BLaER1 treated with 17β-estradiol and CSF1 and Interleukin-3, amounts not matched to agents 10 nM and 100 nM (cell line): Measurements from ENCODE around the gene SORT1.

Source experiments
- H3K27ac ChIP-seq, 11 experiments: shearing (Covaris generic); formaldehyde crosslinking; 2 replicates each; pipeline ENCODE4 v1.8.1; 2022
- H3K27me3 ChIP-seq, 11 experiments: shearing (Covaris generic); formaldehyde crosslinking; 2 replicates each; pipeline ENCODE4 v1.8.1; 2022
- H3K36me3 ChIP-seq, 11 experiments: shearing (Covaris generic); formaldehyde crosslinking; 2 replicates each; pipeline ENCODE4 v1.8.1; 2022
- H3K4me1 ChIP-seq, 10 experiments: shearing (Covaris generic); formaldehyde crosslinking; 2 replicates each; pipeline ENCODE4 v1.8.1; 2022
- H3K4me2 ChIP-seq, 11 experiments: shearing (Covaris generic); formaldehyde crosslinking; 2 replicates each; pipeline ENCODE4 v1.8.1; 2022
- H3K4me3 ChIP-seq, 10 experiments: shearing (Covaris generic); formaldehyde crosslinking; 2 replicates each; pipeline ENCODE4 v1.8.1; 2022
- H3K9ac ChIP-seq, 11 experiments: shearing (Covaris generic); formaldehyde crosslinking; 2 replicates each; pipeline ENCODE4 v1.8.1; 2022
- H3K9me3 ChIP-seq, 11 experiments: shearing (Covaris generic); formaldehyde crosslinking; replicated peaks in 1 of 11; 2 replicates each; pipeline ENCODE4 v1.8.1; 2022
- H4K20me1 ChIP-seq, 11 experiments: shearing (Covaris generic); formaldehyde crosslinking; 2 replicates each; pipeline ENCODE4 v1.8.1; 2022
- Cebpa-rat ChIP-seq, 11 experiments: shearing (Covaris generic); IDR thresholded peaks; 2 replicates each; pipeline ENCODE4 v1.8.1; 2022

SORT1 gene

DNA sequence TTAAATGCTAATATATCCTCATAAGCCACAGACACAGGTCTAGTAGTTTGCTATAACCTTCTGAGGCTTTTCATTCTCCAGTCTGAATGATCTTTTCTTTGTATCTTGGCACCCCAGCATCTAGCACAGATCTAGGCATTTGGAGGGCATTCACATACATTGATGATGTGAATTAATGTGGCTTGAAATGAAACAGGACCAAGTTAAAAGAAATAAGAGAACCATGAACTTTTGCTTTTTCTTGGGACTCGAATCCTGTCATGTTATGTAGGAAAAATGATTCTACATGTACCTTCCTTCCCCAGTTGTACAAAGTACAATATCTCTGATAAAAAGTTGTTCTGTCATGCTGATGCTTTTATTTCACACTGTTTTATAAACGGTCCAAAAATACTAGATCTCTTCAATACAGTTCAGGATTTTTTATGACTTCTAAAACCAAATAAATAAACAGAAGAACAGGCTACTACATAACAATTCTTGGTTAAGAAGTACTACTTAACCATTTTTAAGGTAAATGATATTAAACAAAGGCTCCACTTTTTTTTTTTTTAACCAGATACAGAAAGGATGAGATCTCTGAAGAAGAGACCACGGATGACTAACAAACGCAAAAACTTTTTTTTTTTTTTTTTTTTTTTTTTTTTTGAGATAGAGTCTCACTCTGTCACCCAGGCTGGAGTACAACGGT is 3.0 kb downstream of the SORT1 start:
- Histone ChIP-seq H4K20me1 (peaks cover 0 to 7% (median 0%) of the 10 kb centered on the region in 11 experiments; a peak in 1 of 22 replicates), H3K4me1 (peaks cover 59 to 90% (median 82%) of the 10 kb centered on the region in 10 experiments), H3K9ac (peak overlapping the region in 3 of 11 experiments; percentile 7 to 36 (median 34); a peak in 4 of 22 replicates), H3K27me3 (peaks cover 0 to 36% (median 31%) of the 10 kb centered on the region in 11 experiments; a peak in 20 of 22 replicates), H3K36me3 (0 out of 22 replicates have a peak, but pooled peaks cover 0 to under 1% (median 0%) of the 10 kb centered on the region in 11 experiments), H3K4me2 (peak overlapping the region in 9 of 11 experiments; percentile 87 to 99 (median 97); a peak in 17 of 22 replicates), H3K27ac (peak overlapping the region in 6 of 11 experiments; percentile 64 to 85 (median 75); a peak in 6 of 22 replicates), H3K9me3 (no peaks in the 10 kb centered on the region), H3K4me3 (peak overlapping the region in 2 of 10 experiments; percentile 90 to 93; a peak in 1 of 20 replicates)
- no peak for TF ChIP-seq Cebpa-rat (IDR thresholded peaks at IDR 0.05)

DNA sequence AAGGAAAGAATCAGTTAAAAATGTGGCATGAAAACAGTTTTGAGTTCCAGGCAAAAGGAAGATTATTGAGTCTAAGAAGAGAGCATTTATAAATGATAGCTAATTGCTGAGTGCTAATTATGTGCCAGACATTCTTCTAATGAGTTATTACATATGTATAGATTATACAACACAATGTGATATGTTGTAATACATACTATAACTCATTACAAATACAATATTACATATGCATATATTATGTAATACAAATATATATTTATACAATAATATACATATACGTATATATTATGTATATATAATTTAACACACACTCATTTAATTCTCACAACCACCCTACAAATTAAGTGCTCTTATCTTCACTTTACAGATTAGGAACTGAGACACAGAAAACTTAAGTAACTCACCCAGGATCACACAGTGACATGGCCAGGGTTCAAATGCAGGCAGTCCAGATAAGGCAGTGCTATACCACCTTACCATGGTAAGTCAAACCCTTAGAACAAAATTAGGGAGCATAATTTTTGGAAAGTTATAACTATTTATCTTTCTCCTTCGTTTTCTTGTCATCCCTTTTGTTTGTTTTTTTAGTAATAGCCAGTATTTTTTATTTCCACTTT is 4.0 kb downstream of the SORT1 start:
- Histone ChIP-seq H3K9ac (peak overlapping the region in 4 of 11 experiments; percentile 6 to 58 (median 54); a peak in 5 of 22 replicates), H4K20me1 (peaks cover 0 to 8% (median 0%) of the 10 kb centered on the region in 11 experiments; a peak in 1 of 22 replicates), H3K27ac (peak overlapping the region in 9 of 11 experiments; percentile 36 to 76 (median 61); a peak in 13 of 22 replicates), H3K9me3 (no peaks in the 10 kb centered on the region), H3K4me1 (peaks cover 59 to 95% (median 91%) of the 10 kb centered on the region in 10 experiments), H3K4me3 (peak overlapping the region in 3 of 10 experiments; percentile 27 to 38 (median 36); a peak in 3 of 20 replicates), H3K4me2 (peak overlapping the region in 10 of 11 experiments; percentile 63 to 98 (median 90); a peak in 19 of 22 replicates), H3K27me3 (peaks cover 0 to 36% (median 31%) of the 10 kb centered on the region in 11 experiments; a peak in 20 of 22 replicates), H3K36me3 (no peaks in the 10 kb centered on the region)
- no peak for TF ChIP-seq Cebpa-rat (IDR thresholded peaks at IDR 0.05)

DNA sequence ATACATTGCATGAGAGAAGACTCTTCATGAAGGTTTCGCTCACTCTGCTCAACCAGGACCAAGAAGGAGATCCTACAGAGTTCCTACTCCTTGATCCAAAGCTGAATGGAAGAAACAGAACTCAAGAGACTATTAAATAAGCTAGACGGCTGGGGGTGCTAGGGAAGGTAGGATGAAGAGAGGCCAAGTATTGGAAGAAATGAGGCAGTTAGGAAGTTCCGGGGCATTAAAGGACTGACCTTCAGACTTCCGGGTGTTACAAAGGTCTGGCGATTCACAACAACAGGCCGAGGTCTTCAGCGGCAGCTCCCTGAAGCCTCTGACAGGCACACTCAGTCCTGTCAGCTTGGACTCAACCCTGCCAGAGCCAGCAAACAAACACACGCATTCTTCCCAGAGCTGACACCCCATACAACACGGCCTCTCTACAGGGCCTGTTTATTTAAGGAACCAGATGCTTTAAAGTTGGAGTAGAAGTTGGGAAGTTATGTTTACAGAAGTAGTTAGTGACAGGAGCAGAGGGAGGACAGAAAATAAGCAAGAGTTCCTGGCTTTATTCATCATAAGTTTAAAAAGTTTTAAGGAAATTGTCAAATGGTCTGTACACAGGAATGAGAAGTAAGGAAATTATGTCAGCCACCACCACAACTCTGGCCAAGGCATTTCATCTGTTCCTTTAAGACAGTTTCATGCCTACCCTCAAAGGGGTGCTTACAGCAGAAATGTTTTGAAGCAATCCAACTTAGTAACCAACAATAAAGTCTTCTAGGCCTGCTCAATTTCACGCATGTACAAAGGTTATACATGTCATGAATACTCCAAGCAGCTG is 4.7 kb downstream of the SORT1 start:
- Histone ChIP-seq H3K4me1 (peaks cover 54 to 92% (median 88%) of the 10 kb centered on the region in 10 experiments), H3K27me3 (peaks cover 0 to 30% (median 26%) of the 10 kb centered on the region in 11 experiments; a peak in 20 of 22 replicates), H3K27ac (peak overlapping the region; percentile 36 to 76 (median 61); a peak in 17 of 22 replicates), H3K36me3 (peaks cover 0 to 4% (median 0%) of the 10 kb centered on the region in 11 experiments; a peak in 1 of 22 replicates), H3K4me3 (peak overlapping the region in 4 of 10 experiments; percentile 27 to 38 (median 32); a peak in 4 of 20 replicates), H4K20me1 (peaks cover 0 to 8% (median 0%) of the 10 kb centered on the region in 11 experiments; a peak in 1 of 22 replicates), H3K9ac (peak overlapping the region in 5 of 11 experiments; percentile 5 to 58 (median 52); a peak in 8 of 22 replicates), H3K4me2 (peak overlapping the region; percentile 63 to 98 (median 86)), H3K9me3 (no peaks in the 10 kb centered on the region)
- no peak for TF ChIP-seq Cebpa-rat (IDR thresholded peaks at IDR 0.05)

DNA sequence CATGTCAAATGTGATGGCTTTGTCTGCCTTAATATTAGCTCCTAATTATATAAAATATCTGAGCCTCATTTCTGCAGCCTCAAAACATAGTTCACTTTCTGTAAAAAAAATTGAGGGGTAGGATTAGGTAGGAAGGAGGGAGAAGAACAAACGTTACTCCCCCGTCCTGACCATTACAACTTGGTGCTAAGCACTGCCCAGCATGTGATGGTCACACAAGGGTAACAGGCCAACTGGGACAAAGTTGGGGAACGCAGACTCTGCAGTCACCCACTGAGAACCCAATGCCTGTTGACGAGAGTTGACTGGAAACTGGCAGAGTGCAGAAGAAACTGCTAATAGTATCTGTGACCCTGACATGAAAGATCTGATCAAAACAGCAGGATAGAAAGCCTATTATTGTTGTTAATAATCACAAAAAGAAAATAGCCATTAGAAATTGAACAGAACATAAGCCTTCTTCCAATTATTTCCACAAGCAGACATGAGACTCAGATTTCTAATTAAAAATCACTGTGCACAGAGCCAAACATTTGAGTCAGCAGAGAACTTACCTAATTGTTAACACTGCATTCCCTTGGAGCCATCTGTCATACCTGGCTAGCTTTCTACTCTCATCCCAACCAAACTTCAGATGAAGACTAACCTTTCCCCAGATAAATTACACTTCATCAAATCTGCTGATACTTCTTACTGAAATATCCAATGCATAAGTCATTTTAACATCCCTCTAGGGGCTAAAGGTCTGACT is 5.5 kb downstream of the SORT1 start:
- peaks cover 0 to 22% (median 18%) of the 10 kb centered on the region in 11 experiments; a peak in 19 of 22 replicates for H3K27me3 ChIP-seq
- H3K9ac ChIP-seq = peak overlapping the region in 6 of 11 experiments; percentile 6 to 69 (median 30); a peak in 8 of 22 replicates
- H3K36me3 ChIP-seq = peaks cover 0 to 5% (median 0%) of the 10 kb centered on the region in 11 experiments; a peak in 1 of 22 replicates
- peaks cover 50 to 99% (median 84%) of the 10 kb centered on the region in 10 experiments for H3K4me1 ChIP-seq
- H4K20me1 ChIP-seq = peaks cover 0 to 8% (median 0%) of the 10 kb centered on the region in 11 experiments; a peak in 2 of 22 replicates
- peak overlapping the region; percentile 63 to 98 (median 86) for H3K4me2 ChIP-seq
- H3K27ac ChIP-seq = peak overlapping the region; percentile 36 to 76 (median 61); a peak in 19 of 22 replicates
- peak overlapping the region in 5 of 10 experiments; percentile 3 to 43 (median 36); a peak in 8 of 20 replicates for H3K4me3 ChIP-seq
- no peaks in the 10 kb centered on the region for H3K9me3 ChIP-seq
- no peak for TF ChIP-seq Cebpa-rat (IDR thresholded peaks at IDR 0.05)

DNA sequence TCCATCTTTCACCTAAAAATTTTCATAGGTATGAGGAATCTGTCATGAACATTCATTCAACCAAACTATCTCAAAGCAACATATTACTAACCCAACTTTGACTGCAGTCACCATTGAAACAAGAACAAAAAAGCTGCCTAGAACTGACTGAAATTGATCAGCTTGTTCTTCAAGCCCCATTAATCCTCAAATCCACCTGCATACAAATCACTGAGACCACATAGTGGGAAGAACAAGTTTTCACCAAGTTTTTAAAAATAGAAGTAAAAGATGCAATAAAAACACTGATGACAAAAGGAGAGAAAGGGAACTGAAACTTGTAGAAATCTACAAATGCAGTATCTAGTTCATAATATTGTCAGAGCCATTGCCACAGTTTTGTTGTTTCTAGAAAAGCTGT is 6.1 kb downstream of the SORT1 start:
- peak overlapping the region in 5 of 11 experiments; percentile 35 to 69 (median 58); a peak in 7 of 22 replicates for H3K9ac ChIP-seq
- peaks cover 0 to 8% (median 0%) of the 10 kb centered on the region in 11 experiments; a peak in 2 of 22 replicates for H4K20me1 ChIP-seq
- H3K4me2 ChIP-seq = peak overlapping the region; percentile 63 to 98 (median 86)
- peak overlapping the region in 5 of 10 experiments; percentile 3 to 38 (median 27); a peak in 7 of 20 replicates for H3K4me3 ChIP-seq
- H3K9me3 ChIP-seq = no peaks in the 10 kb centered on the region
- H3K27ac ChIP-seq = peak overlapping the region in 10 of 11 experiments; percentile 36 to 76 (median 63); a peak in 16 of 22 replicates
- peaks cover 0 to 16% (median 12%) of the 10 kb centered on the region in 11 experiments; a peak in 17 of 22 replicates for H3K27me3 ChIP-seq
- TF ChIP-seq Cebpa-rat (IDR thresholded peaks at IDR 0.05) = no peak
- H3K4me1 ChIP-seq = peaks cover 45 to 99% (median 79%) of the 10 kb centered on the region in 10 experiments
- H3K36me3 ChIP-seq = peaks cover 0 to 5% (median 0%) of the 10 kb centered on the region in 11 experiments; a peak in 1 of 22 replicates

DNA sequence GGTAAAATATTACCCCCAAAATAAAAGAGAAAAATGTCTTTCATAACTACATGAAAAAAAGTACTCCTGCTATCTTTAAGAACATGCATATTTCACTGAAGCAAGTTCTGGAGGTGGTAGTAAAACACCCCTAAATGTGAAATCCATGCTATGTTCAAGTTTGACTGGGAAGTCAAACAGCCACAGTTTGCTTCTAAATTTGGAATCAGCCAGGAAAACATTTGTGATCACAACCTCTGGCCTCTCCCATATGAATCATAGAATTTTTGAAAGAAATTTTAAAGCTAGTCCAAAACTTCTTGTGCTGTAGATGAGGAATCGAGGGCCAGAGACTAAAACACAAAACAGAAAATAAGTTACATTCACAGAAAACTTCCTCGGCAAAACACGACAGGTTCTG is 6.6 kb downstream of the SORT1 start:
- H3K27ac ChIP-seq = peak overlapping the region in 7 of 11 experiments; percentile 25 to 76 (median 66); a peak in 14 of 22 replicates
- no peak for TF ChIP-seq Cebpa-rat (IDR thresholded peaks at IDR 0.05)
- H4K20me1 ChIP-seq = peaks cover 0 to 8% (median 0%) of the 10 kb centered on the region in 11 experiments; a peak in 2 of 22 replicates
- peak overlapping the region; percentile 63 to 98 (median 86) for H3K4me2 ChIP-seq
- no peaks in the 10 kb centered on the region for H3K9me3 ChIP-seq
- peaks cover 0 to 11% (median 7%) of the 10 kb centered on the region in 11 experiments; a peak in 14 of 22 replicates for H3K27me3 ChIP-seq
- peaks cover 42 to 99% (median 78%) of the 10 kb centered on the region in 10 experiments for H3K4me1 ChIP-seq
- H3K9ac ChIP-seq = peak overlapping the region in 5 of 11 experiments; percentile 35 to 69 (median 58); a peak in 7 of 22 replicates
- peaks cover 0 to 5% (median 0%) of the 10 kb centered on the region in 11 experiments; a peak in 1 of 22 replicates for H3K36me3 ChIP-seq
- peak overlapping the region in 4 of 10 experiments; percentile 10 to 38 (median 28); a peak in 6 of 20 replicates for H3K4me3 ChIP-seq
